Body of pancreas (tissue), 4 donors: ENCODE results near the gene TBXA2R. TPM values are rescaled to one million over a fixed set of nuclear protein-coding genes. Genes with fewer than 3 reads are reported as not detected.

Experiments used
- ATAC-seq: fragments of 150-250 bp; one replicate; pipeline ENCODE4 v1.9.1; 2016
- DNase-seq, 4 donors: peaks; one replicate each; pipeline ENCODE4 v3.0.0-alpha.2; 2019
- H3K27ac ChIP-seq, 4 donors: fragments of 200-600 bp; sonication (generic); 1 replicate in 3 of 4; 2 replicates in 1 of 4; pipeline versions ENCODE4 v1.5.1 to v1.6.1; 2016 to 2019; ENCODE audit warnings: mild to moderate bottlenecking in 1 of 4, mixed read lengths in 1 of 4, moderate library complexity in 1 of 4
- H3K27me3 ChIP-seq, 2 donors: fragments of 200-600 bp; sonication (generic); one replicate each; pipeline ENCODE4 v1.6.0; 2016; ENCODE audit warnings: mild to moderate bottlenecking in 1 of 2
- H3K36me3 ChIP-seq, 2 donors: fragments of 200-600 bp; sonication (generic); replicated peaks in 1 of 2; 2 replicates each; pipeline ENCODE4 v1.5.1; 2016; ENCODE audit warnings: low read depth in 2 of 2; ENCODE audit not compliant: insufficient read depth in 1 of 2
- H3K4me1 ChIP-seq: fragments of 200-600 bp; sonication (generic); one replicate; pipeline ENCODE4 v1.6.0; 2016
- H3K4me3 ChIP-seq, 2 donors: fragments of 200-600 bp; sonication (generic); 1 replicate in 1 of 2; 2 replicates in 1 of 2; pipeline ENCODE4 v1.5.1; 2016 to 2019
- H3K9me3 ChIP-seq, 3 donors: fragments of 200-600 bp; sonication (generic); 1 replicate in 2 of 3; 2 replicates in 1 of 3; pipeline ENCODE4 v1.5.1; 2016
- CTCF ChIP-seq, 7 experiments: fragments of 450-650 bp in 4 of 7; fragments of 200-600 bp in 3 of 7; sonication (generic) in 3 of 7; IDR thresholded peaks; one replicate each; pipeline ENCODE4 v1.5.1; 2016 to 2019; ENCODE audit warnings: antibody characterized with exemption in 7 of 7
- POLR2A ChIP-seq, 3 donors: fragments of 450-650 bp; IDR thresholded peaks; one replicate each; pipeline ENCODE4 v1.6.1; 2016; ENCODE audit warnings: antibody characterized with exemption in 3 of 3, mild to moderate bottlenecking in 2 of 3
- WGBS, 2 donors: methylation state at CpG; one replicate each; pipeline ENCODE4 v1.1.5; 2017; 5-methylcytosine and 5-hydroxymethylcytosine counted together
- intact Hi-C: fragments of 100-400 bp; cut with DNase I; formaldehyde crosslinking; loops from one replicate; pipeline ENCODE4 v1.15.1; 2023
- total RNA-seq, 2 donors: library from RNA; depleted of rRNA; stranded (reverse); fragments of >200 nt; gene quantifications; one replicate each; pipeline ENCODE4 v1.1.0, GENCODE V29; 2016

The TBXA2R gene
- total RNA-seq, 2 donors from 2014 or later, result 0.52 to 3.0 TPM

- no peak for DNase-seq
- TF ChIP-seq CTCF (IDR thresholded peaks at IDR 0.05), result no peak
- TF ChIP-seq POLR2A (IDR thresholded peaks at IDR 0.05), result no peak
- no peak for ATAC-seq
- Histone ChIP-seq H3K9me3 (no peaks in the 10 kb centered on the region), H3K4me3 (no peak overlapping the region), H3K27ac (no peak overlapping the region), H3K27me3 (no peaks in the 10 kb centered on the region), H3K36me3 (no peaks in the 10 kb centered on the region), H3K4me1 (peaks cover 9% of the 10 kb centered on the region)
- intact Hi-C loops, result no loop called here
- WGBS, 2 donors, result 77 to 84% methylated on average over 44 to 49 of the region's 60 CpGs
Observed at GRCh38 chr19:3577723-3578344, 28.8 kb downstream of the TBXA2R start.

DNA sequence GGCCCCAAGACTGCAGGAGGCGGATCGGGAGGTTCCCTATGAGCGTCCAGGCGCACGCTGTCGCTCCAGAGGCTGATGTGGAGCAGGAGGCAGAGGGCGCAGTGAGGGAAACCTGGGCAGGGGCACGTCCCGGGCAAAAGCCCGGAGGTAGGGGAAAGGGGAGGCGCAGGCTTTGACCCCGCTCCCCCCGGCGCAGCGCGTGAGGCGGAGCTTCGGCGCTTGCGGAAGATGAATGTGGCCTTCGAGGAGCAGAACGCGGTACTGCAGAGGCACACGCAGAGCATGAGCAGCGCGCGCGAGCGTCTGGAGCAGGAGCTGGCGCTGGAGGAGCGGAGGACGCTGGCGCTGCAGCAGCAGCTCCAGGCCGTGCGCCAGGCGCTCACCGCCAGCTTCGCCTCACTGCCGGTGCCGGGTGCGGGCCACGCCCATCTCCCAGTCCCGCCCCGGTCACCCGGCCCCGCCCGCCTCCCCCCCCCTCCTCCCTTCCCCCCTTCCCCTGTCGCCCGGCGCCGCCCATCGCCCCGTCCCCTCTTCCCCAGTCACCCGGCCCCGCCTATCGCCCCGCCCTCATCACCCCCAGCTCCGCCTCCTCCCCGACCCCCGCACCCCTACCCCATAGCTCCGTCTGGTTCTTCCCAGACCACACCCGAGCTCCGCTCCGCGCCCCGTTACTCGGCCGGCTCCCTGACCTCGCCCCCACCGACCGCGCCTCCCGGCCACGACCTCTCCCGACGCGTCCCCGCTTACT, 29.8 kb downstream of the TBXA2R start:
- 64 to 92% methylated on average over 45 to 63 of the region's 78 CpGs for WGBS, 2 donors
- Histone ChIP-seq H3K36me3 (no peaks in the 10 kb centered on the region), H3K4me3 (no peak overlapping the region), H3K9me3 (no peaks in the 10 kb centered on the region), H3K4me1 (peaks cover 14% of the 10 kb centered on the region), H3K27me3 (no peaks in the 10 kb centered on the region), H3K27ac (no peak overlapping the region)
- no peak for ATAC-seq
- DNase-seq, result peak in 3 of 4 donors; percentile 31 to 43 (median 39)
- TF ChIP-seq POLR2A (IDR thresholded peaks at IDR 0.05) (no peak), CTCF (IDR thresholded peaks at IDR 0.05) (no peak)
- intact Hi-C loops, result no loop called here

DNA sequence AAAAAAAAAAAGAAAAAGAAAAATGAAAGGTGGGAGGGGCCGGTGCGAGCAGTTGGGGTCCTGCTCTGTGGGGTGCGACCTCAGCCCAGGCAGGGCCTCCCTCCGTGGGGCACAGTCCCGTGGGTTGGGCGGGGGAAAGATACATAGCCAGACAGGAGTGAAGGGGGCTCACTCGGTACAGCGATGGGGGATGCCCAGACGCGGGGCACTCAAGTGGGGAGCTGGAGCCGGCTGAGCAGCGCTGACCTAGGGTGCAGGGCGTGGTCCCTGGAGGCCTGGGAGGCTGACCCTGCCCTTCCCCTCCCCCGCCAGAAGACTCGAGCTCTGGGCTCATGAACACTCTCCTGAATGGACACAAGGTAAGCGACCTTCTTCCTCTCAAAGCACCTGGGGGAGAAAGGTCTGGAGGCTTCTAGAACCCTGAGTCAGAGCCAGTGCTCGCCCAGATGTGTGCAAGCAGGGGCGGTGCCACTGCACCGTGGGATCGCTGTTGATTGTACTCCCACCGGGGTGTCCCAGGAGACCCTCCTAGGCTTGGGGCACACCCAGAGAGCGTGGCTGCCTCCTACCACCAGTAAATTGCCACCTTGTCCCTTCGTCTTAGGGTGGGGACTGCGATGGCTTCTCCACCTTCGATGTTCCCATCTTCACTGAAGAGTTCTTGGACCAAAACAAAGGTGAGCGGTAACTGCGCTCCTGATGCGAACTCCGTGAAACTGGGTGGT, 30.6 kb downstream of the TBXA2R start:
- Histone ChIP-seq H3K9me3 (no peaks in the 10 kb centered on the region), H3K27me3 (no peaks in the 10 kb centered on the region), H3K36me3 (no peaks in the 10 kb centered on the region), H3K27ac (no peak overlapping the region), H3K4me3 (no peak overlapping the region), H3K4me1 (peaks cover 18% of the 10 kb centered on the region)
- intact Hi-C loops, result no loop called here
- DNase-seq, result no peak
- ATAC-seq, result no peak
- TF ChIP-seq POLR2A (IDR thresholded peaks at IDR 0.05), result no peak
- no peak for TF ChIP-seq CTCF (IDR thresholded peaks at IDR 0.05)
- WGBS, 2 donors, result 88% methylated on average over 19 to 28 of the region's 29 CpGs

- no peak for DNase-seq
- Histone ChIP-seq H3K4me1 (peaks cover 18% of the 10 kb centered on the region), H3K9me3 (no peaks in the 10 kb centered on the region), H3K27me3 (no peaks in the 10 kb centered on the region), H3K36me3 (no peaks in the 10 kb centered on the region), H3K27ac (no peak overlapping the region), H3K4me3 (no peak overlapping the region)
- WGBS, 2 donors, result 88 to 92% methylated on average over 19 of the region's 19 CpGs
- no peak for ATAC-seq
- intact Hi-C loops, result no loop called here
- peak in 1 of 7 experiments; percentile 12 for TF ChIP-seq CTCF (IDR thresholded peaks at IDR 0.05)
- TF ChIP-seq POLR2A (IDR thresholded peaks at IDR 0.05), result no peak
Observed at GRCh38 chr19:3575260-3575741, 31.4 kb downstream of the TBXA2R start.
